Adrenal gland (tissue), 5 donors: ENCODE results near the gene GATA2.

Experiments
- POLR2A ChIP-seq, 2 donors: fragments of 450-650 bp; IDR thresholded peaks; one replicate each; pipeline ENCODE4 v1.6.1; 2017; ENCODE audit warnings: antibody characterized with exemption in 2 of 2, mild to moderate bottlenecking in 2 of 2, moderate library complexity in 1 of 2
- TF ChIP-seq, protein P1 (sequence below), 6 experiments: fragments of 450-650 bp in 4 of 6; fragments of 200-600 bp in 2 of 6; sonication (generic) in 1 of 6; IDR thresholded peaks; 1 replicate in 5 of 6; 2 replicates in 1 of 6; pipeline versions ENCODE4 v1.5.1 to v1.8.0; 2016 to 2021; ENCODE audit warnings: antibody characterized with exemption in 6 of 6, mild to moderate bottlenecking in 2 of 6, moderate library complexity in 1 of 6
- donor health status: DM: no; HTN: no; CAD: no.

DNA sequence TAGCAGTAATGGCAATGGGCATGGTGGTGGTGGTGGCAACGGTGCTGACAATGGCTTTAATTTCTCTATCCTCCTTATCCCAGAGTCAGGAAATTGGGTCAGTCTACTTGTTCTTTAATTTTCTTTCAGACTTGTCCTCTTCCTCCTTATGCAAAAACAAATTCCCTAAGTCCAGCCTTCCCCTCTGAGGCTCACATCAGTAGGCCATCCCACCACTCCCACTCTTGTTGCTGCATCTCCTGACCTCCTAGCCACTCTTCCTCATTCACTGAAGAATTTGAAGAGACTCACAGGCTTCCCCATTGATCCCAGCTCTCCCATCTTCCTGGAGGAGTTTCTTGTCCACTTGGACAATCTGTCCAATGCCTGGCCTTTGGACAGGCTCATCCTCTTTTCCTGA lies 46.2 kb downstream of the GATA2 start:
- TF ChIP-seq, protein P1, sequence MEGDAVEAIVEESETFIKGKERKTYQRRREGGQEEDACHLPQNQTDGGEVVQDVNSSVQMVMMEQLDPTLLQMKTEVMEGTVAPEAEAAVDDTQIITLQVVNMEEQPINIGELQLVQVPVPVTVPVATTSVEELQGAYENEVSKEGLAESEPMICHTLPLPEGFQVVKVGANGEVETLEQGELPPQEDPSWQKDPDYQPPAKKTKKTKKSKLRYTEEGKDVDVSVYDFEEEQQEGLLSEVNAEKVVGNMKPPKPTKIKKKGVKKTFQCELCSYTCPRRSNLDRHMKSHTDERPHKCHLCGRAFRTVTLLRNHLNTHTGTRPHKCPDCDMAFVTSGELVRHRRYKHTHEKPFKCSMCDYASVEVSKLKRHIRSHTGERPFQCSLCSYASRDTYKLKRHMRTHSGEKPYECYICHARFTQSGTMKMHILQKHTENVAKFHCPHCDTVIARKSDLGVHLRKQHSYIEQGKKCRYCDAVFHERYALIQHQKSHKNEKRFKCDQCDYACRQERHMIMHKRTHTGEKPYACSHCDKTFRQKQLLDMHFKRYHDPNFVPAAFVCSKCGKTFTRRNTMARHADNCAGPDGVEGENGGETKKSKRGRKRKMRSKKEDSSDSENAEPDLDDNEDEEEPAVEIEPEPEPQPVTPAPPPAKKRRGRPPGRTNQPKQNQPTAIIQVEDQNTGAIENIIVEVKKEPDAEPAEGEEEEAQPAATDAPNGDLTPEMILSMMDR (IDR thresholded peaks at IDR 0.05) = no peak
- TF ChIP-seq POLR2A (IDR thresholded peaks at IDR 0.05) = no peak
